GM21423 (cell line): ENCODE results near the gene SPINT2.
"Not testable (repeated sequence)": the region's sequence is repeated elsewhere in the genome, so short reads cannot be mapped to it uniquely, and the experiment has no call there.

ENCODE experiments used
- ATAC-seq: cut with Tn5 transposase; IDR thresholded peaks from one replicate; pipeline ENCODE4 v1.9.1; 2021; ENCODE audit warnings: mild to moderate bottlenecking, moderate library complexity; ENCODE audit not compliant: unreplicated experiment

SPINT2 gene

GRCh38 chr19:38264486-38265212 is at the start of gene SPINT2:
TSS of gene SPINT2 (plus strand) at chr19:38264573. CDS start at chr19:38264893, 320 bp downstream.
- ATAC-seq: no peak

- no peak for ATAC-seq
These were observed 47.4 kb upstream of the SPINT2 start for GRCh38 chr19:38216785-38217641.

- no peak for ATAC-seq
These were observed 46.2 kb upstream of the SPINT2 start for GRCh38 chr19:38218204-38218603.

- no peak for ATAC-seq
These were observed 45.2 kb upstream of the SPINT2 start for GRCh38 chr19:38219221-38219620.

- no peak for ATAC-seq
These were observed 43.0 kb upstream of the SPINT2 start for GRCh38 chr19:38221421-38221820.

- no peak for ATAC-seq
These were observed 42.2 kb upstream of the SPINT2 start for GRCh38 chr19:38221919-38222830.

GRCh38 chr19:38223119-38223523 is 41.3 kb upstream of the SPINT2 start:
- no peak for ATAC-seq

GRCh38 chr19:38223617-38224013 is 40.8 kb upstream of the SPINT2 start:
- no peak for ATAC-seq

- ATAC-seq: peak; percentile 77
These were observed 40.1 kb upstream of the SPINT2 start, which contains the start of gene DPF1 for GRCh38 chr19:38224014-38224862. TSS of gene DPF1 (minus strand) at chr19:38224222. CDS start at chr19:38224142, 80 bp downstream.

GRCh38 chr19:38224863-38225218 is 39.5 kb upstream of the SPINT2 start:
- not testable (repeated sequence) for ATAC-seq

- ATAC-seq: no peak
These were observed 36.9 kb upstream of the SPINT2 start for GRCh38 chr19:38227287-38228004.

GRCh38 chr19:38228005-38228377 is 36.4 kb upstream of the SPINT2 start:
- no peak for ATAC-seq

GRCh38 chr19:38228491-38229439 is 35.6 kb upstream of the SPINT2 start:
- ATAC-seq: no peak

- peak; percentile 66 for ATAC-seq
These were observed 34.7 kb upstream of the SPINT2 start for GRCh38 chr19:38229585-38230073.

- ATAC-seq: not testable (repeated sequence)
These were observed 33.8 kb upstream of the SPINT2 start for GRCh38 chr19:38230506-38231133.

- no peak for ATAC-seq
These were observed 32.5 kb upstream of the SPINT2 start for GRCh38 chr19:38231918-38232317.

GRCh38 chr19:38233740-38234251 is 30.6 kb upstream of the SPINT2 start:
- no peak for ATAC-seq
